Measurements from ENCODE around the gene HDAC2. TPM values are rescaled to one million over a fixed set of nuclear protein-coding genes. Genes with fewer than 3 reads are reported as not detected.

Gene HDAC2
- total RNA-seq, 1 donor from 2014 or later, result 139 TPM

DNA sequence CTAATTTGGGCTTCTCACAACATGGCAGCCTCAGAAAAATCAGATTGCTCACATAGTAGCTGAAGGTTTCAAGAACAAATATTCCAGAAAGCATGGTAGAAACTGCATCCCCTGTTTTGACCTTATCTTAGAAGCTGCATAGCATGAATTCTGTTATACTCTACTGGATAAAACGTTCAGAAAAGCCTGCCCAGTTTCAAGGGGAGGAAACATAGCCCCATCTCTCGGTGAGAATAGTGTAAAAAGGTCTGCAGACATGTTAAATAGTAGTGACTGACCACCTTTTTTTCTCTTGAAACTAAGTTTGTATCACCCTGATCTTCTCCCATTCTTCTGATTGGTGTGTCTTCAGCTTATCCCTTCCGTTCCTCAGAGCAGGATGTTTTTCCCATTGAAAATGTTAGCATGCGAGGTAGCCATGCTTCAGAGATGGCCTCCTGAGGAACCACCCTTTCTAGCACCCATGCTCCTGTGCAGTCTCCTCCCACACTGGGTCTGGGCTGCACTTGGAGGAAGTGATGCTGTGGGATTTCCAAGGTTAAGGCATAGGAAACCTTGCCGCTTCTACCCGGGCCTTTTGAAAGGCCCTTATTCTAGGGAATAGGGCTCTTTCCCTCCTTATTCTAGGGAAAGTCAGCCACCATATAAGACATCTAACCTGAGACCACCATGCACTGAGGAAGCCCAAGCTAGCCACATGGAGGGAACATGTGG lies 63.7 kb downstream of the HDAC2 start:
- H3K4me3 ChIP-seq (ENCODE audit: low read depth, low read length), result no peak overlapping the region
- DNase-seq (ENCODE audit: low read depth), result no peak
- no peak for TF ChIP-seq CTCF (IDR thresholded peaks at IDR 0.05; ENCODE audit: insufficient read depth, low read length, poor library complexity, severe bottlenecking)
- H3K36me3 ChIP-seq (ENCODE audit: control insufficient read depth, insufficient read depth, low read length), result no peaks in the 10 kb centered on the region
- H3K27me3 ChIP-seq (ENCODE audit: control insufficient read depth, insufficient read depth, low read length), result no peaks in the 10 kb centered on the region

DNA sequence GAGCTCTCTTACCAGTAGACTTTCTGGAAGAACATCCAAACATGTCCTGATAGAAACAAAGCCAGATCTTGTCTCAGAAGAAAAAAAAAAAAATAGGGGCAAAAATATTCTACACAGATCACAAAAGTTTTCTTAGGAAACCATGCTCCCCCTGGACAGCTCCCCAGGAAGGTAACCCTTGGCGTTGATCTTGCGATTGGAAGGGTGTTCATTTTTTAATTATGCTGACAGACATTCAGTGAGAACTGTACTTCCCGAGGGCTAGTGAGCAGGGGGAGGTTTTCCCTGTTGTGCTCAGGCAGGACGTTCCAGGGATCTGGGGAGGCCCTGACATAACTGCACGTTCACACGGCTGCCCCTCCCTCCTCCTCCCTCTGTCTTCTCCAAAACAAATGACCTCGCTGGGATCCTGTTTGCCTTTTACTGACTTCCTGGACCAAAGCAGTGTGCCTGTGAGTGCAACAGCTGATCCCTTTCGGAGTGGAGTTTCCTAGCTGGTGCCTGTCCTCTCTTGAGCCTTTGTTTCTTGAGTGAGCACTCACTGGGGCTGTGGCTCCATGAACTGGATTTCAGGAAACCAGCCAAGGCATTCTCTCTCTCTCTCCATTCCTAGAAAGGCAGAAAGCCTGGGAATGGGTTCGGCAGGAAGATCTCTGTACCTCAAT lies 67.2 kb downstream of the HDAC2 start:
- H3K4me3 ChIP-seq (ENCODE audit: low read depth, low read length), result no peak overlapping the region
- DNase-seq (ENCODE audit: low read depth), result no peak
- TF ChIP-seq CTCF (IDR thresholded peaks at IDR 0.05; ENCODE audit: insufficient read depth, low read length, poor library complexity, severe bottlenecking), result no peak
- no peaks in the 10 kb centered on the region for H3K36me3 ChIP-seq (ENCODE audit: control insufficient read depth, insufficient read depth, low read length)
- H3K27me3 ChIP-seq (ENCODE audit: control insufficient read depth, insufficient read depth, low read length), result no peaks in the 10 kb centered on the region

- Histone ChIP-seq H3K27me3 (ENCODE audit: control insufficient read depth, insufficient read depth, low read length) (no peaks in the 10 kb centered on the region), H3K36me3 (ENCODE audit: control insufficient read depth, insufficient read depth, low read length) (no peaks in the 10 kb centered on the region), H3K4me3 (ENCODE audit: low read depth, low read length) (no peak overlapping the region)
- DNase-seq (ENCODE audit: low read depth), result no peak
- no peak for TF ChIP-seq CTCF (IDR thresholded peaks at IDR 0.05; ENCODE audit: insufficient read depth, low read length, poor library complexity, severe bottlenecking)
Observed at GRCh38 chr6:113901482-113901881, 69.5 kb downstream of the HDAC2 start.

GRCh38 chr6:113894712-113895674 lies 76.0 kb downstream of the HDAC2 start:
- Histone ChIP-seq H3K4me3 (ENCODE audit: low read depth, low read length) (no peak overlapping the region), H3K36me3 (ENCODE audit: control insufficient read depth, insufficient read depth, low read length) (no peaks in the 10 kb centered on the region), H3K27me3 (ENCODE audit: control insufficient read depth, insufficient read depth, low read length) (no peaks in the 10 kb centered on the region)
- DNase-seq (ENCODE audit: low read depth), result no peak
- no peak for TF ChIP-seq CTCF (IDR thresholded peaks at IDR 0.05; ENCODE audit: insufficient read depth, low read length, poor library complexity, severe bottlenecking)

- no peak for DNase-seq (ENCODE audit: low read depth)
- no peaks in the 10 kb centered on the region for H3K27me3 ChIP-seq (ENCODE audit: control insufficient read depth, insufficient read depth, low read length)
- no peak overlapping the region for H3K4me3 ChIP-seq (ENCODE audit: low read depth, low read length)
- no peaks in the 10 kb centered on the region for H3K36me3 ChIP-seq (ENCODE audit: control insufficient read depth, insufficient read depth, low read length)
- TF ChIP-seq CTCF (IDR thresholded peaks at IDR 0.05; ENCODE audit: insufficient read depth, low read length, poor library complexity, severe bottlenecking), result no peak
Observed at GRCh38 chr6:113893866-113894265, 77.1 kb downstream of the HDAC2 start.
